Activated CD4-positive, alpha-beta T cell treated with anti-CD3 and anti-CD28 coated beads, Interleukin-2, amount 50 U/mL, for 4 hours (primary cell): ENCODE results near the gene ABCG1.

Experiments
- DNase-seq, 2 experiments: peaks; one replicate each; pipeline ENCODE4 v3.0.0-alpha.2; 2020

ABCG1 gene

GRCh38 chr21:42308914-42309752 is 90.2 kb downstream of the ABCG1 start:
- DNase-seq, result no peak

- peak; percentile 62 to 68 for DNase-seq
Observed at GRCh38 chr21:42309753-42310213, 90.8 kb downstream of the ABCG1 start.

- no peak for DNase-seq
Observed at GRCh38 chr21:42310411-42311001, 91.6 kb downstream of the ABCG1 start.

- no peak for DNase-seq
Observed at GRCh38 chr21:42311160-42311559, 92.2 kb downstream of the ABCG1 start.

- DNase-seq, result no peak
Observed at GRCh38 chr21:42311816-42312625, 93.1 kb downstream of the ABCG1 start.

GRCh38 chr21:42312626-42313104 is 93.7 kb downstream of the ABCG1 start:
- no peak for DNase-seq

- DNase-seq, result no peak
Observed at GRCh38 chr21:42313501-42313969, 94.6 kb downstream of the ABCG1 start.

GRCh38 chr21:42314616-42315295 is 95.8 kb downstream of the ABCG1 start:
- no peak for DNase-seq

GRCh38 chr21:42315296-42315891 is 96.5 kb downstream of the ABCG1 start, which contains the start of gene TFF3:
TSS of gene TFF3 (minus strand) at chr21:42315409. CDS start at chr21:42315374, 35 bp downstream.
- no peak for DNase-seq

GRCh38 chr21:42316891-42317290 is 98.0 kb downstream of the ABCG1 start:
- no peak for DNase-seq

- DNase-seq, result no peak
Observed at GRCh38 chr21:42317341-42317741, 98.4 kb downstream of the ABCG1 start.

GRCh38 chr21:42317826-42318746 is 99.1 kb downstream of the ABCG1 start:
- DNase-seq, result no peak

GRCh38 chr21:42319376-42319775 is 100.4 kb downstream of the ABCG1 start:
- no peak for DNase-seq

- DNase-seq, result no peak
Observed at GRCh38 chr21:42319851-42320572, 101.1 kb downstream of the ABCG1 start.

GRCh38 chr21:42320791-42321190 is 101.9 kb downstream of the ABCG1 start:
- DNase-seq, result no peak

- no peak for DNase-seq
Observed at GRCh38 chr21:42321231-42321630, 102.3 kb downstream of the ABCG1 start.

GRCh38 chr21:42321845-42322244 is 102.9 kb downstream of the ABCG1 start:
- DNase-seq, result no peak

- no peak for DNase-seq
Observed at GRCh38 chr21:42324896-42325295, 106.0 kb downstream of the ABCG1 start.

- DNase-seq, result no peak
Observed at GRCh38 chr21:42330380-42331371, 111.7 kb downstream of the ABCG1 start.
